ENCODE data around the gene MAPKAP1.

DNA sequence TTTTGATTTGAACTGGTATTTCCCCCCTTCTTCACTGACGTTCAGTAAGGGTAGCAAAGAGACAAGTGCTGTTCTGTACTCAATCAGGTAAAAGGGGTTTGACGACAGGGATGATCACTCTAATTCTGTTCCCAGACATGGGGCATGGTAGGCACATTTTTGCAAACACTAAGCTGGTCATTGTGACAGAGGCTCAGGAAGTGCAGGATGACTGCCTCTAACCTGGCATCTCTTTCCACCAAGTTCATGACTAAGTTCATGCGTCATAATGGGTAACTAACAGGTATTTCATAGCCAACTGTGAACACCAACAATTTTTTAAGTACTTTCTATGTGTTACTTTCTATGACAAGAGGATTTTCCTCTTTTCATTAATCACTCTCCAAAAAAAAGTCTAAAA is 166.5 kb downstream of the MAPKAP1 start:
- TF ChIP-seq POLR2AphosphoS5 (IDR thresholded peaks at IDR 0.05) (no peak), EP300 (conservative IDR thresholded peaks at IDR 0.05; ENCODE audit: poor library complexity, severe bottlenecking) (no peak), EZH2 (IDR thresholded peaks at IDR 0.05; ENCODE audit: borderline replicate concordance, insufficient read depth, low read length, poor library complexity, severe bottlenecking) (no peak), SMC3 (conservative IDR thresholded peaks at IDR 0.05; ENCODE audit: poor library complexity) (no peak), MXI1 (conservative IDR thresholded peaks at IDR 0.05; ENCODE audit: poor library complexity, severe bottlenecking) (no peak), TAF1 (IDR thresholded peaks at IDR 0.05; ENCODE audit: low read depth) (no peak), RAD21 (conservative IDR thresholded peaks at IDR 0.05) (no peak)
- TF ChIP-seq, protein P1, sequence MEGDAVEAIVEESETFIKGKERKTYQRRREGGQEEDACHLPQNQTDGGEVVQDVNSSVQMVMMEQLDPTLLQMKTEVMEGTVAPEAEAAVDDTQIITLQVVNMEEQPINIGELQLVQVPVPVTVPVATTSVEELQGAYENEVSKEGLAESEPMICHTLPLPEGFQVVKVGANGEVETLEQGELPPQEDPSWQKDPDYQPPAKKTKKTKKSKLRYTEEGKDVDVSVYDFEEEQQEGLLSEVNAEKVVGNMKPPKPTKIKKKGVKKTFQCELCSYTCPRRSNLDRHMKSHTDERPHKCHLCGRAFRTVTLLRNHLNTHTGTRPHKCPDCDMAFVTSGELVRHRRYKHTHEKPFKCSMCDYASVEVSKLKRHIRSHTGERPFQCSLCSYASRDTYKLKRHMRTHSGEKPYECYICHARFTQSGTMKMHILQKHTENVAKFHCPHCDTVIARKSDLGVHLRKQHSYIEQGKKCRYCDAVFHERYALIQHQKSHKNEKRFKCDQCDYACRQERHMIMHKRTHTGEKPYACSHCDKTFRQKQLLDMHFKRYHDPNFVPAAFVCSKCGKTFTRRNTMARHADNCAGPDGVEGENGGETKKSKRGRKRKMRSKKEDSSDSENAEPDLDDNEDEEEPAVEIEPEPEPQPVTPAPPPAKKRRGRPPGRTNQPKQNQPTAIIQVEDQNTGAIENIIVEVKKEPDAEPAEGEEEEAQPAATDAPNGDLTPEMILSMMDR (IDR thresholded peaks at IDR 0.05; ENCODE audit: poor library complexity, severe bottlenecking): no peak
- TF ChIP-seq, protein P2, sequence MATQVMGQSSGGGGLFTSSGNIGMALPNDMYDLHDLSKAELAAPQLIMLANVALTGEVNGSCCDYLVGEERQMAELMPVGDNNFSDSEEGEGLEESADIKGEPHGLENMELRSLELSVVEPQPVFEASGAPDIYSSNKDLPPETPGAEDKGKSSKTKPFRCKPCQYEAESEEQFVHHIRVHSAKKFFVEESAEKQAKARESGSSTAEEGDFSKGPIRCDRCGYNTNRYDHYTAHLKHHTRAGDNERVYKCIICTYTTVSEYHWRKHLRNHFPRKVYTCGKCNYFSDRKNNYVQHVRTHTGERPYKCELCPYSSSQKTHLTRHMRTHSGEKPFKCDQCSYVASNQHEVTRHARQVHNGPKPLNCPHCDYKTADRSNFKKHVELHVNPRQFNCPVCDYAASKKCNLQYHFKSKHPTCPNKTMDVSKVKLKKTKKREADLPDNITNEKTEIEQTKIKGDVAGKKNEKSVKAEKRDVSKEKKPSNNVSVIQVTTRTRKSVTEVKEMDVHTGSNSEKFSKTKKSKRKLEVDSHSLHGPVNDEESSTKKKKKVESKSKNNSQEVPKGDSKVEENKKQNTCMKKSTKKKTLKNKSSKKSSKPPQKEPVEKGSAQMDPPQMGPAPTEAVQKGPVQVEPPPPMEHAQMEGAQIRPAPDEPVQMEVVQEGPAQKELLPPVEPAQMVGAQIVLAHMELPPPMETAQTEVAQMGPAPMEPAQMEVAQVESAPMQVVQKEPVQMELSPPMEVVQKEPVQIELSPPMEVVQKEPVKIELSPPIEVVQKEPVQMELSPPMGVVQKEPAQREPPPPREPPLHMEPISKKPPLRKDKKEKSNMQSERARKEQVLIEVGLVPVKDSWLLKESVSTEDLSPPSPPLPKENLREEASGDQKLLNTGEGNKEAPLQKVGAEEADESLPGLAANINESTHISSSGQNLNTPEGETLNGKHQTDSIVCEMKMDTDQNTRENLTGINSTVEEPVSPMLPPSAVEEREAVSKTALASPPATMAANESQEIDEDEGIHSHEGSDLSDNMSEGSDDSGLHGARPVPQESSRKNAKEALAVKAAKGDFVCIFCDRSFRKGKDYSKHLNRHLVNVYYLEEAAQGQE (IDR thresholded peaks at IDR 0.05; ENCODE audit: borderline replicate concordance): no peak
